IMR-90 (cell line): ENCODE data around the gene MSI1. TPM values are rescaled to one million over a fixed set of nuclear protein-coding genes. Genes with fewer than 3 reads are reported as not detected.

ENCODE experiments used
- ATAC-seq: fragments of 200-7000 bp; cut with Tn5 transposase; 2 replicates; pipeline ENCODE4 v1.9.1; 2020; ENCODE audit warnings: low read depth, mild to moderate bottlenecking, moderate library complexity
- BruUV-seq: library from RNA; stranded (reverse); fragments of 400-500 nt; replicated peaks from 2 replicates; lab custom pipeline; 2021; lab: Mats Ljungman, UMichigan
- CTCF ChIA-PET: fragments of 300-600 bp; formaldehyde crosslinking; extraction: SDS; loops from one replicate; lab custom pipeline; 2021; ENCODE audit warnings: antibody characterized with exemption; lab: Yijun Ruan, JAX
- POLR2A ChIA-PET: fragments of 300-600 bp; sonication (Branson Sonifier 250); formaldehyde crosslinking; loops from one replicate; lab custom pipeline; 2022; ENCODE audit warnings: antibody characterized with exemption; ENCODE audit not compliant: unreplicated experiment; lab: Charles Lee
- DNase-seq: peaks from one replicate; pipeline ENCODE4 v3.0.0; 2013
- H2AFZ ChIP-seq: replicated peaks from 2 replicates; pipeline ENCODE3; 2013; ENCODE audit warnings: low read length, mild to moderate bottlenecking; ENCODE audit not compliant: poor library complexity
- H2AK5ac ChIP-seq: 2 replicates; pipeline ENCODE4 v1.6.1; 2013; ENCODE audit warnings: low read depth, low read length, inconsistent platforms
- H2AK9ac ChIP-seq: replicated peaks from 2 replicates; pipeline ENCODE3; 2013; ENCODE audit warnings: mild to moderate bottlenecking, low read depth, low read length, moderate library complexity; ENCODE audit not compliant: poor library complexity
- H2BK120ac ChIP-seq: 2 replicates; pipeline ENCODE4 v1.6.1; 2013; ENCODE audit warnings: low read depth, low read length, inconsistent platforms
- H2BK15ac ChIP-seq: 3 replicates; pipeline ENCODE4 v1.6.1; 2013; ENCODE audit warnings: low read depth, low read length, inconsistent platforms
- H2BK20ac ChIP-seq: 2 replicates; pipeline ENCODE4 v1.6.1; 2013; ENCODE audit warnings: low read depth, mild to moderate bottlenecking, inconsistent platforms, low read length, moderate library complexity
- H2BK5ac ChIP-seq: 2 replicates; pipeline ENCODE4 v1.6.1; 2013; ENCODE audit warnings: mild to moderate bottlenecking, low read depth, low read length, inconsistent platforms; ENCODE audit not compliant: poor library complexity, severe bottlenecking
- H3K14ac ChIP-seq: replicated peaks from 2 replicates; pipeline ENCODE4 v1.6.1; 2013; ENCODE audit warnings: low read depth, low read length, inconsistent platforms
- H3K18ac ChIP-seq: 2 replicates; pipeline ENCODE4 v1.6.1; 2013; ENCODE audit warnings: low read depth, low read length, control low read depth
- H3K23ac ChIP-seq: 2 replicates; pipeline ENCODE4 v1.6.1; 2013; ENCODE audit warnings: low read depth, low read length, inconsistent platforms
- H3K27ac ChIP-seq: 2 replicates; pipeline ENCODE4 v1.5.1; 2013; ENCODE audit warnings: mild to moderate bottlenecking, control low read depth, low read length; ENCODE audit not compliant: insufficient read depth
- H3K27me3 ChIP-seq: 2 replicates; pipeline ENCODE4 v1.6.1; 2013; ENCODE audit warnings: low read length; ENCODE audit not compliant: control insufficient read depth, insufficient read depth
- H3K36me3 ChIP-seq: 2 replicates; pipeline ENCODE4 v1.6.1; 2013; ENCODE audit warnings: low read length, mixed read lengths; ENCODE audit not compliant: control insufficient read depth, insufficient read depth
- H3K4ac ChIP-seq: 2 replicates; pipeline ENCODE4 v1.6.1; 2013; ENCODE audit warnings: low read depth, low read length, inconsistent platforms
- H3K4me1 ChIP-seq: 2 replicates; pipeline ENCODE4 v1.6.1; 2013; ENCODE audit warnings: low read length, mixed read lengths; ENCODE audit not compliant: control insufficient read depth, insufficient read depth
- H3K4me2 ChIP-seq: 2 replicates; pipeline ENCODE4 v1.6.1; 2013; ENCODE audit warnings: low read depth, mild to moderate bottlenecking, control low read depth, low read length, moderate library complexity
- H3K4me3 ChIP-seq: 2 replicates; pipeline ENCODE4 v1.5.1; 2013; ENCODE audit warnings: low read depth, mild to moderate bottlenecking, control low read depth, low read length, moderate library complexity; ENCODE audit not compliant: insufficient read depth
- H3K56ac ChIP-seq: 2 replicates; pipeline ENCODE4 v1.6.1; 2013; ENCODE audit warnings: low read length, inconsistent platforms; ENCODE audit not compliant: insufficient read depth; ENCODE audit errors: extremely low read depth
- H3K79me1 ChIP-seq, 2 experiments: 2 replicates each; pipeline ENCODE4 v1.6.1; 2013; ENCODE audit warnings: low read length in 2 of 2, inconsistent platforms in 1 of 2, low read depth in 1 of 2
- H3K9ac ChIP-seq: 2 replicates; pipeline ENCODE4 v1.6.1; 2013; ENCODE audit warnings: low read depth, low read length, control low read depth
- H3K9me1 ChIP-seq: 2 replicates; pipeline ENCODE4 v1.6.1; 2013; ENCODE audit warnings: low read length, inconsistent platforms; ENCODE audit not compliant: insufficient read depth
- H3K9me3 ChIP-seq: 2 replicates; pipeline ENCODE4 v1.6.1; 2013; ENCODE audit warnings: low read length; ENCODE audit not compliant: control insufficient read depth, insufficient read depth
- H4K20me1 ChIP-seq: 2 replicates; pipeline ENCODE4 v1.6.1; 2013; ENCODE audit warnings: low read length, inconsistent platforms; ENCODE audit not compliant: insufficient read depth
- H4K5ac ChIP-seq: 2 replicates; pipeline ENCODE4 v1.6.1; 2013; ENCODE audit warnings: mild to moderate bottlenecking, low read depth, low read length, control low read depth
- H4K8ac ChIP-seq, 2 experiments: 2 replicates each; pipeline ENCODE4 v1.6.1; 2013; ENCODE audit warnings: low read depth in 2 of 2, low read length in 2 of 2, control low read depth in 1 of 2, inconsistent platforms in 1 of 2
- H4K91ac ChIP-seq: 2 replicates; pipeline ENCODE4 v1.6.1; 2013; ENCODE audit warnings: low read depth, low read length, inconsistent platforms; ENCODE audit not compliant: insufficient read depth
- BHLHE40 ChIP-seq: fragments of 150-350 bp; IDR thresholded peaks from 2 replicates; pipeline ENCODE4 v1.6.1; 2016; ENCODE audit warnings: mild to moderate bottlenecking, low read depth, low read length
- CEBPB ChIP-seq: IDR thresholded peaks from 2 replicates; pipeline ENCODE4 v1.6.1; 2012; ENCODE audit warnings: low read depth, low read length, improper control_type of control experiment
- CHD1 ChIP-seq: IDR thresholded peaks from 2 replicates; pipeline ENCODE4 v1.6.1; 2012; ENCODE audit warnings: low read depth, low read length, improper control_type of control experiment
- CTCF ChIP-seq: conservative IDR thresholded peaks from 2 replicates; pipeline ENCODE4 v1.5.1; 2012; ENCODE audit warnings: mild to moderate bottlenecking, low read depth, low read length, improper control_type of control experiment
- ELK1 ChIP-seq: fragments of 150-350 bp; IDR thresholded peaks from 2 replicates; pipeline ENCODE4 v1.6.1; 2016; ENCODE audit warnings: low read depth, mild to moderate bottlenecking, low read length, moderate library complexity, borderline replicate concordance
- FOS ChIP-seq: fragments of 150-350 bp; IDR thresholded peaks from 2 replicates; pipeline ENCODE4 v1.6.1; 2016; ENCODE audit warnings: low read depth, low read length
- MAFK ChIP-seq: IDR thresholded peaks from 2 replicates; pipeline ENCODE4 v1.6.1; 2012; ENCODE audit warnings: low read depth, low read length, improper control_type of control experiment
- MAZ ChIP-seq: IDR thresholded peaks from 2 replicates; pipeline ENCODE4 v1.6.1; 2012; ENCODE audit warnings: low read depth, mild to moderate bottlenecking, low read length, improper control_type of control experiment, moderate library complexity, borderline replicate concordance
- MXI1 ChIP-seq: IDR thresholded peaks from 2 replicates; pipeline ENCODE4 v1.6.1; 2012; ENCODE audit warnings: low read depth, mild to moderate bottlenecking, low read length, moderate library complexity, borderline replicate concordance
- NFE2L2 ChIP-seq: fragments of 150-350 bp; IDR thresholded peaks from 2 replicates; pipeline ENCODE4 v1.6.1; 2016; ENCODE audit warnings: low read depth, mild to moderate bottlenecking, low read length
- POLR2A ChIP-seq: IDR thresholded peaks from 2 replicates; pipeline ENCODE4 v1.6.1; 2012; ENCODE audit warnings: mild to moderate bottlenecking, low read depth, low read length
- RAD21 ChIP-seq: IDR thresholded peaks from 2 replicates; pipeline ENCODE4 v1.6.1; 2012; ENCODE audit warnings: low read length, improper control_type of control experiment
- RCOR1 ChIP-seq: IDR thresholded peaks from 2 replicates; pipeline ENCODE4 v1.6.1; 2012; ENCODE audit warnings: mild to moderate bottlenecking, low read length, improper control_type of control experiment; ENCODE audit not compliant: insufficient replicate concordance
- RFX5 ChIP-seq: IDR thresholded peaks from 2 replicates; pipeline ENCODE4 v1.8.0; 2012; ENCODE audit warnings: low read depth, mild to moderate bottlenecking, low read length, moderate library complexity
- SMC3 ChIP-seq: fragments of 150-350 bp; IDR thresholded peaks from 2 replicates; pipeline ENCODE4 v1.6.1; 2016; ENCODE audit warnings: low read depth, mild to moderate bottlenecking, antibody characterized with exemption, low read length, moderate library complexity
- WGBS, 2 experiments: methylation state at CpG; one replicate each; pipeline versions ENCODE4 v1.1.5 to v1.1.7; 2013; ENCODE audit warnings: missing lambda C conversion rate in 2 of 2; ENCODE audit not compliant: insufficient read length in 1 of 2; ENCODE audit errors: extremely low coverage in 2 of 2; 5-methylcytosine and 5-hydroxymethylcytosine counted together
- dilution Hi-C: fragments of 300-500 bp; cut with HindIII; formaldehyde crosslinking; loops from one replicate; pipeline ENCODE4 v1.14.3; 2018; ENCODE audit warnings: low sequenced_read_pairs; ENCODE audit not compliant: unreplicated experiment
- in situ Hi-C: fragments of 300-500 bp; cut with MboI; formaldehyde crosslinking; loops from 3 replicates; pipeline ENCODE4 v1.14.3; 2019; ENCODE audit warnings: low sequenced_read_pairs, inconsistent platforms, mixed read lengths
- intact Hi-C: fragments of 100-400 bp; cut with micrococcal nuclease; formaldehyde crosslinking; loops from 2 replicates; pipeline ENCODE4 v1.10.0; 2022
- polyA plus RNA-seq, 3 experiments: library from polyadenylated mRNA; depleted of rRNA; stranded (reverse); fragments of >200 nt; gene quantifications; 2 replicates each; pipeline ENCODE4 v1.2.3, GENCODE V29; 2012; ENCODE audit warnings: low replicate concordance in 1 of 3
- total RNA-seq: library from RNA; depleted of rRNA; stranded (reverse); fragments of >200 nt; gene quantifications from 2 replicates; pipeline ENCODE4 v1.2.3, GENCODE V29; 2012

MSI1 gene
- total and polyA plus RNA-seq, 2 of the 4 experiments (the other 2 are of a cell fraction) = not detected

DNA sequence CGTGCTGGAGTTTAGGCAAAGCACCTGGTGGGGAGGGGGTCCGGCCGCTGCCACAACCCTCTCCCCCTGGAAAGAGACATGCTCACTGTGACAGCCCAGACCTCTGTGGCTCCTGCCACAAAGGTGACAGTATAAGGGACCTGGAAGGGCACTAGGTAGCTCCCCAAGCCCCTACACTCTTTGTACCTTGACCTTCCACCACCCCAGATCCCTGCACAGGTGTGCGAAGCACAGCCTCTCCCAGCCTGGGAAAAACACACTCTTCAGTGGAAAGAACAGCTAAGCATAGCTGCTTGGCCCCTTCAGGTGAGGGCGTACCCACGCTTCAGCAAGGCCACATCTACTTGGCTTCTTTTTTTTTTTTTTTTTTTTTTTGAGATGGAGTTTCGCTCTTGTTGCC, 36.4 kb downstream of the MSI1 start:
- TF ChIP-seq BHLHE40 (no peak), MXI1 (no peak), CEBPB (no peak), MAFK (no peak), POLR2A (no peak), CHD1 (no peak), SMC3 (no peak), NFE2L2 (no peak), ELK1 (no peak), FOS (no peak), MAZ (no peak), RAD21 (no peak), RFX5 (no peak), RCOR1 (no peak), CTCF (no peak)
- no TSS peak for BruUV-seq
- in situ Hi-C loops = loop anchor here (25.0 kb wide), 1 partner anchor 105 kb away; the partner anchor contains the start of genes COX6A1, GATC and TRIAP1
- no peak overlapping the region for H2AK9ac ChIP-seq
- H3K56ac ChIP-seq = no peak overlapping the region
- no peak overlapping the region for H2BK5ac ChIP-seq
- no peak overlapping the region for H2AFZ ChIP-seq
- peaks cover 4% of the 10 kb centered on the region for H3K9me3 ChIP-seq
- peaks cover 15% of the 10 kb centered on the region; the same call in 1 of the 2 replicates for H3K27me3 ChIP-seq
- no peak overlapping the region for H4K91ac ChIP-seq
- CTCF ChIA-PET = interaction anchor here (1.0 kb wide), 1 partner anchor 121 kb away, joined by 4 read pairs; no protein-coding TSS in a partner anchor
- no CpG with 5 or more reads among the region's 7 CpGs for WGBS, 2 experiments
- no peak overlapping the region for H3K9ac ChIP-seq
- H3K79me1 ChIP-seq = no peaks in the 10 kb centered on the region
- no peak overlapping the region for H3K4me2 ChIP-seq
- H2AK5ac ChIP-seq = no peak overlapping the region
- dilution Hi-C loops = no loop called here
- H2BK120ac ChIP-seq = no peak overlapping the region
- no peak overlapping the region for H2BK20ac ChIP-seq
- ATAC-seq (no peak), DNase-seq (no peak)
- no peak overlapping the region for H3K4ac ChIP-seq
- POLR2A ChIA-PET = interaction anchor here (0.6 kb wide), 1 partner anchor 39 kb away, joined by 3 read pairs; no protein-coding TSS in a partner anchor
- H3K18ac ChIP-seq = no peak overlapping the region
- no peaks in the 10 kb centered on the region for H3K36me3 ChIP-seq
- no peaks in the 10 kb centered on the region for H3K9me1 ChIP-seq
- intact Hi-C loops = no loop called here
- no peak overlapping the region for H2BK15ac ChIP-seq
- no peak overlapping the region for H3K27ac ChIP-seq
- H3K4me1 ChIP-seq = no peaks in the 10 kb centered on the region
- H3K23ac ChIP-seq = no peak overlapping the region
- H3K4me3 ChIP-seq = no peak overlapping the region
- H4K5ac ChIP-seq = no peak overlapping the region
- H4K8ac ChIP-seq = no peak overlapping the region
- no peak overlapping the region for H3K14ac ChIP-seq
- no peaks in the 10 kb centered on the region for H4K20me1 ChIP-seq
